Measurements from ENCODE around the gene MTA2. TPM values are rescaled to one million over a fixed set of nuclear protein-coding genes. Genes with fewer than 3 reads are reported as not detected.

Gene MTA2
- total RNA-seq, 1 donor from 2014 or later, result 79.2 TPM

DNA sequence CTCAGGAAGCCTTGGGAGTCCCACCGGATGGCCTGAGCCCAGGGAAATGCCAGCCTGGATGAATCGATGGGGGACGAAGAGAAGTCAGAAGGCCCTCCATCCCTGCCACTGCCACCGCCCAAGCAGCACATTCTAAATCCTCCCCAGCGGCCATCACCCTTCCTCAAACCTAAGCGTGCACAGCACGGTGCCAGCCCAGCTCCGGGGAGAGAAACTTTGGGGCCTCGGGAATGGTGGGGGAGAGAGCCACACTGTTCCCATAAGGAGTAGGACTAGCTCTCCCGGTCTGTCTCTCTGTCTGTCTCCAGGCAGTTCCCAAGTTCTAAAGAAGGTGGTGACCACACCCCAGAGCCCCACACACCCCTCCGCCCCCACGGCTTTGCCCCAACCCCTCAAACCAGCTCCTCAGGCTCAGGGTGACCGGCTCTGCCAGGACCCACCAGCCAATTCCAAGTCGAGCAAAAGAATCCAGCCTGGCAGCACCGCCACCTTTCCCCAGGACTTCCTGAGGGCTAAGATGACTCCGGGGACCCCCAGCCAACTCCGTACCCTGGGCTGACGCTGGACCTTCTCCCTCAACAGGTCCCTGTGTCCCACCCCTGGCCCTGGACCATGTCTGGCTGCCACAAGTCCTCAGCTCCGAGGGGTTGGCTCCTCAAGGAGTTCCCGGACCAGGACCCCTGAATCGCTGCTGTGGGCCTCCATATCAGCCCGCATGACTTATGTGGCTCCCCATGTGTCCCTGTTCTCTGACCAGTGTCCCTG is 57.8 kb downstream of the MTA2 start:
- no peak for DNase-seq (ENCODE audit: low spot score in 2 of 2)
- TF ChIP-seq, protein P1, sequence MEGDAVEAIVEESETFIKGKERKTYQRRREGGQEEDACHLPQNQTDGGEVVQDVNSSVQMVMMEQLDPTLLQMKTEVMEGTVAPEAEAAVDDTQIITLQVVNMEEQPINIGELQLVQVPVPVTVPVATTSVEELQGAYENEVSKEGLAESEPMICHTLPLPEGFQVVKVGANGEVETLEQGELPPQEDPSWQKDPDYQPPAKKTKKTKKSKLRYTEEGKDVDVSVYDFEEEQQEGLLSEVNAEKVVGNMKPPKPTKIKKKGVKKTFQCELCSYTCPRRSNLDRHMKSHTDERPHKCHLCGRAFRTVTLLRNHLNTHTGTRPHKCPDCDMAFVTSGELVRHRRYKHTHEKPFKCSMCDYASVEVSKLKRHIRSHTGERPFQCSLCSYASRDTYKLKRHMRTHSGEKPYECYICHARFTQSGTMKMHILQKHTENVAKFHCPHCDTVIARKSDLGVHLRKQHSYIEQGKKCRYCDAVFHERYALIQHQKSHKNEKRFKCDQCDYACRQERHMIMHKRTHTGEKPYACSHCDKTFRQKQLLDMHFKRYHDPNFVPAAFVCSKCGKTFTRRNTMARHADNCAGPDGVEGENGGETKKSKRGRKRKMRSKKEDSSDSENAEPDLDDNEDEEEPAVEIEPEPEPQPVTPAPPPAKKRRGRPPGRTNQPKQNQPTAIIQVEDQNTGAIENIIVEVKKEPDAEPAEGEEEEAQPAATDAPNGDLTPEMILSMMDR (IDR thresholded peaks at IDR 0.05), result no peak
- intact Hi-C loops (cut with DNase I), result loop anchor here (1.0 to 2.0 kb wide), 4 partner anchors 35 to 149 kb away; no protein-coding TSS in a partner anchor
- peaks cover 0 to 5% of the 10 kb centered on the region in 2 donors for H3K36me3 ChIP-seq
- peak overlapping the region; percentile 98 for H3K4me3 ChIP-seq
- H3K27ac ChIP-seq, result peak overlapping the region; percentile 96 to 99
- peaks cover 32 to 52% of the 10 kb centered on the region in 2 donors for H3K4me1 ChIP-seq
- no peaks in the 10 kb centered on the region for H3K27me3 ChIP-seq
- no peaks in the 10 kb centered on the region for H3K9me3 ChIP-seq

Other genes with a start within 250 kb of the MTA2 start
- not detected for gene SCGB1A1, start 182.8 kb downstream of the MTA2 start, total RNA-seq
- gene AHNAK, start 55.1 kb downstream of the MTA2 start, total RNA-seq, result 718 TPM
- 1,083 TPM for gene EEF1G, start 28.0 kb downstream of the MTA2 start, total RNA-seq
- 18.4 TPM for gene TUT1, start 10.3 kb downstream of the MTA2 start, total RNA-seq
- gene EML3, start 10.9 kb upstream of the MTA2 start, total RNA-seq, result 207 TPM
- not detected for gene ROM1, start 11.4 kb upstream of the MTA2 start, total RNA-seq
- 61.3 TPM for gene B3GAT3, start 20.1 kb upstream of the MTA2 start, total RNA-seq
- gene GANAB, start 44.7 kb upstream of the MTA2 start, total RNA-seq, result 326 TPM
- 8.1 TPM for gene INTS5, start 51.4 kb upstream of the MTA2 start, total RNA-seq
- 49.8 TPM for gene C11orf98, start 63.3 kb upstream of the MTA2 start, total RNA-seq
- gene CSKMT, start 63.4 kb upstream of the MTA2 start, total RNA-seq, result not detected
- 3.9 TPM for gene UQCC3, start 69.8 kb upstream of the MTA2 start, total RNA-seq
- gene LBHD1, start 70.4 kb upstream of the MTA2 start, total RNA-seq, result not detected
- 60.2 TPM for gene UBXN1, start 77.2 kb upstream of the MTA2 start, total RNA-seq
- 12.1 TPM for gene LRRN4CL, start 87.7 kb upstream of the MTA2 start, total RNA-seq
- gene BSCL2, start 105.6 kb upstream of the MTA2 start, total RNA-seq, result 55.9 TPM
- gene GNG3, start 105.8 kb upstream of the MTA2 start, total RNA-seq, result not detected
- 14.6 TPM for gene HNRNPUL2, start 125.6 kb upstream of the MTA2 start, total RNA-seq
- 1.4 TPM for gene TTC9C, start 126.6 kb upstream of the MTA2 start, total RNA-seq
- gene ZBTB3, start 152.3 kb upstream of the MTA2 start, total RNA-seq, result 2.9 TPM
- 110 TPM for gene POLR2G, start 159.7 kb upstream of the MTA2 start, total RNA-seq
- gene TAF6L, start 169.5 kb upstream of the MTA2 start, total RNA-seq, result 51.7 TPM
- 102 TPM for gene TMEM179B, start 185.5 kb upstream of the MTA2 start, total RNA-seq
- gene TMEM223, start 190.1 kb upstream of the MTA2 start, total RNA-seq, result 92.5 TPM
- 41.8 TPM for gene NXF1, start 203.6 kb upstream of the MTA2 start, total RNA-seq
- gene STX5, start 230.2 kb upstream of the MTA2 start, total RNA-seq, result 40.3 TPM
- not detected for gene TEX54, start 231.0 kb upstream of the MTA2 start, total RNA-seq
- 28.7 TPM for gene WDR74, start 237.7 kb upstream of the MTA2 start, total RNA-seq